Activated gamma-delta T cell treated with anti-CD3 and anti-CD28 coated beads, Interleukin-2, amount 50 U/mL, for 16 hours (primary cell): Measurements from ENCODE around the gene QSOX2.

Experiments
- DNase-seq: peaks from one replicate; pipeline ENCODE4 v3.0.0-alpha.2; 2020; ENCODE audit warnings: low read depth

QSOX2 gene

DNA sequence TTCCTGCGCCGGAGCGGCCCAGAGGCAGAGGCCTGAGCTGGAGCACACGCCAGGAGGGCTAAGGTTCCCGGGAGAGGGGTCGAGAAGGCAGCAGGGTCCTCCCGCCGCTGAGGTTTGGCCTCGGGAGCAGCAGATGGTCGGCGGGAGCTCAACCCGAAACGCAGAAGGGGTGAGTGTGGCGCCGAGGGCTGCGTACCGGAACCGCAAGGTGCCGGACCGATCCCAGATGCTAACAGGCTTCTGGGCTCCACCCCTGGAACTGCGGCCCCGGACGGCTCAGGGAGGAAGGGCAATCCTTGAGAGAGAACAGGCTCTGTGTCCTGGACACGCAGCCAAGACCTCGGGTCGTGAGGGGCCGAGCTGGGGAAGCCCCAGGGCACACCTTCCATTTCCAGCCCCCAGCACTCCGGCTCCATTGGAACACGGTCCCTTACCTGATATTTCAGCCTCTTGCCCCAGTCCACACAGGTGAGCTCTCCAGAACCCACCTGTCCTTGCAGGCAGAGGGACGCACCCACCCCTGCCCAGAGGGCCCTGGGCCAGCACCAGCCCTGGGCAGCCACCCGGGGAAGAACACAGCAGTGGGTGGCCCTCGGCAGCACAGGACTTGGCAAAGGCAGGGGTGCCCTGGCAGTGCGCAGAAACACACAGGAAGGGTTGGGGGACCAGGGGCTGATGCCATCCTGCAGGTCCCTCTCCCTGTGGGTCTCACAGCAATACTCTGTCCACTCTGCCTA, 42.0 kb downstream of the QSOX2 start:
- no peak for DNase-seq

DNA sequence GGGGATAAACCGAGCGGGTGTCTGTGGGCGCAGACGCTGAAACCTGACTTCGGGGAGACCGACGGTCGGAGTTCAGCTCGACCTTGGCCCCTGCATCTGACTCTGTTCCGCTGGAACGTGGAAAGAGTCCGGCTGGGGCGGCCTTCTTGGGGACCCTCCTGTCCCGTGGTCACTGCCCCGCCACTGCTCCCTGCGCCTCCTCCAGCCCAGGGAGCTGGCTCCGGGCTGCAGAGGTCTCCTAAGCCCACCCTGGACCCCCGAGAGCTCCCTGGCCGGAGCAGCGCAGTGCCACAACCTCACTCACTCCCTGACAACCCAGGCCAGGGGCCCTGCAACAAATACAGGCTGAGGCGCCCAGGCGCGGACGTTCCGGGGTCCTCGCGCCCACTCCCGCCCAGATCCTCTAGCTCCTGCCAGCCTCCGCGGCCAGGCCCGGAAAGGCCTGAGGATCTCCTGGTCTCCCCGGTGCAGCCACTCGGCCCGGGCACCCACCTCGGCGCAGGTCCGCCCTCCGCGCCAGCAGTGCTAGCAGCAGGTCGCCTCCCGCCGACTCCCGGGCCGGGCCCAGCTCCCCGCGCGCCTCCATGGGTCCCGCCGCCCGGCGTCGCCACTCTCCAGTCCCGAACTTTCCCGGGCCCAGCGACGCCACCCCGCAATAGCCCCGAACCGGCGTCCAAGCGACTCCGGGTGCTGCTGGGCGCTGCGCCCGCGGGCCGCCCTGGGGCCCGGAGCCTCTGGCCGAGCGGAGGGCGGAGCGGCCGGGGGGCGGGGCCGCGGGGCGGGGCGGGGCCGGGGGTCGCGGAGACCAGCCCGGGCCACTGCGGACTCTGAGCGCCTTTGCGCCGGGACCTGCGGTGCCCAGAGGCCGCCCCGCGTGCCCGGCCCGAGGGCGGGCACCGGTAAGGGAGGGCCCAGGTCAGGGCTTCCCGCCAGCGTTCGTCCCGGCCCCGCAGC, 42.9 kb downstream of the QSOX2 start:
- no peak for DNase-seq

DNA sequence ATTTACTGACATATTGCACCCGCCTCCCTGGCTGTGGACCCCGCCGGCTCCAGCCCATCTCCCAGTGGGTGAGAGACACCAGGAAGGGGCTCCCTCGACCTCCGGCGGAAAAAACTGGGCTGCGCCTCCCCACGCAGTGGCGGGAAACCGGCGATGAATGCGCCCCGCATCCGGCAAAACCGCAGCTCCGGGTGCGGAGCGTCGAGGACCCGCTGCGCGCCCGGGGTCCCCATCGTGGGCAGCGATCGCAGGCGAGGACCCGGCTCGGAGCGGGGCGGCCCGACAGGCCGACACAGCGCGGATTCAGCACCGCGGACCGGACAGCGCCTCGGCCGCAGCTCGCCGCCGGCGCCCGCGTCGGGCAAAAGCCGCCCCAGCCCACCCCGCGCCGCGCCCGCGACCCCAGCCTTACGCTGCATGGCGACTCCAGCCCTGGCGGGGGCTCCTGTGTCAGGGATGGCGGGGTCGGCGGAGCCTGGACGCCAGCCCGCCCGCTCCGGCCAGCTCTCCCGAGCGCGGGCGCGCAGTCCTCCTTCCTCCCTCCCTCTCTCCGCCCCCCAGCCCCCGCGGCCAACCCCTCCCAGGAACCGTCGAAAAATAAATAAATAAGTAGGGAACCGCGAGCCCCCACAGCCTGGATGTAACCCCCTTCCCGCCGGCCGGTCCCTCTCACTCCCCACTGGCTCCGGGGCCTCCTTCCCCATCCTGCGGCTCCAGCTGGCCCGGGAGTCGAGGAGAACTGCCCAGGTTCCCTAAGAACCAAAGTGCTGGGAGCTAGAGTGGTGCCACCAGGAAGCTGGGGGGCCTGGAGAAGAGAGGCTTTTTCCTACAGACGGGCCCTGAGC, 43.8 kb downstream of the QSOX2 start:
- DNase-seq: no peak

DNA sequence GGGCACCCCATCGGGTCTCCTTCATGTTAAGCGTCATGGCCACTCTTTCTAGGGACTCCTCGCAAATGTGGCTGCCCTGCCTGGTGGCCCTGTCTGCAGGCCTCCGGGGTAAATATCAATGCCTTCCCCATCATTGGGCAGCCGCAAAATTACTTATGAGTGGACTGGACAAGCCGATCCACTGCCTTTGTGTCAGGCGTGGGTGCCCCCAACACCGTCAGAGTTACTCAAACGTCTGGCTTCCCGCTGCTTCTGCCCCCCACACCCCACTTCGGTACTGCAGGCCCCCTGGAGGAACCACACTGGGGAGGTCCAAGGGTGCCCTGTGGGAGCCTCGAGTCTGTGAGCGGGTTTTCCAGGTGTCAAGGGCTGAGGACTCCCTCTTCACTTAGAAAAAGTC, 44.4 kb downstream of the QSOX2 start:
- no peak for DNase-seq

DNA sequence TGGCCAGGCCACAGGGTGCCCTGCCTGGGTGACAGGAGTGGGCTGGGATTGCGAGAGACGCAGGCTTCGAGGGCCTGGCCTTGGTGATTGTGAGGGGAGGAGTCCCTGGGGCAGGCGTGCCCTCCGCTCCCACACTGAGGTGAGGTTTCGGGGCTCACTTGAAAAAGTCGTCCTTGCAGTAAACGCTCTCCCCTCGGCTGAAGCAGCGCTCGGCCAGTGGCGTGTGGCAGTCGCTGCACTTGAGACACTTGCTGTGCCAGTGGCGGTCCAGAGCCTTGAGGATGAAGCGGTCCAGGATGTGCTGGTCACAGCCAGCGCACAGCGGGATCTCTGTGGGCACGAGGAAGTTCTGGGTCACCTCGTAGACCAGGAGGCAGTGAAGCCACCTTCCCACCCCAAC, 45.2 kb downstream of the QSOX2 start:
- DNase-seq: no peak

DNA sequence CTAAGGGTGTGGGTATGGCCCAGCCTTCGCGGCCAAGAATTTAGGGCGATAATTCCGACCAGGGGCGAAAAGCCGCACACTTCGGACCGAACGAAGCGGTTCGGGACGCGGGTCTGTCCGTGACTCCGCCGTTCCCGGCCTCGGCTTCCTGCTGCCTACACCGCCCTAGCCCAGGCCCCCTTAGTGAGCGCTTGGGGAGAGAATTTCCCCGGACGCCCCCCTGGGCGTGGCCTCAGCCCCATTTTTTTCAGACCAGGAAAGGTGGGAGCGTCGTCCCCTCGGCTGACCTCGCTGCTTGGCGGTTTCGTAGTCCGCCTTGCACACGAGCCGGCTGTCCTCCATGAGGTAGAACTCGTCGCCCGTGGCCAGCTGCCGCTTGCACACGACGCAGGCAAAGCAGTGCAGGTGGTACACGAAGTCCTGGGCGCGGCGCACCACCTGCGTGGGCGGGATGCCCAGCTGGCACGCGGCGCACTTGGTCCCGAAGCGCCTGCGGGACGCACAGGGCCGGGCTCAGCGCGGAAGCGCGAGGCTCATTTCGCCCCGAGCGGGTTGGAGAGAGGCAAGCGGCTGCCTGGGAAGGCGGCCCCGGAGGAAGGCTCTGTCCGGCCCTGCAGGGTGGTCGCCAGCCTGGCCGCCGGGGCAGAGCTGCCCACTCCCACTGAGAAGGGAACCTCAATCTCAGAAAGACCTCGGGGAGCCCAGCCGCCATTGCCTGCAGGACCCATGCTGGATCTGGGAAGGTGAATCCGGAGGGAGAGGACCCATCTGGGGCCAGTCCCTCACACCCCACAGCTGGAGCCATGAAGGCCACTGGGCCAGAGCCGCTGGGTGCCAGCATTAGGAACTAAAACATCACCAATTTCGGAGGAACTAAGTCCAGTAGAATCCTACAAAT, 46.0 kb downstream of the QSOX2 start:
- DNase-seq: no peak

DNA sequence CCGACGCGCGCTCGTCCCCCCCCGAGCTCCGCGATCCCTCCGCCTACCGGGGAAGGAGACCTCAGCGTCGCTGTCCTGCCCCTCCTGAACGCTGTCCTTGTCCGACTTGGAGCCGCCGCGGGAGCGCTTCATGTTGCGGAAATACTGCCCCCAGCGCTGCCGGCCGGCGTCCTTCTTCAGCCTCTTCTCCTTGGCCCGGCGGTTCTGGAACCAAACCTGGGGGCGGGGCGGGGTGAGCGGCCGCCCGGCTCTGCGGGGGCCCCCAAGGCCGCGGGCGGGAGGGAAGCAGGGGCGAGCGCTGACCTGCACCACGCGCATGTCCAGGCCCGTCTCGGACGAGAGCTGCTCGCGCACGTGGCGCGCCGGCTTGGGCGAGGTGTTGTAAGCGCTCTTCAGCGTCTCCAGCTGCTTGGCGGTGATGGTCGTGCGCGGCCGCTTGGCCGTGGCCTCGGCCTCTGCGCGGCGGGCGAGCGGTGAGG, 47.0 kb downstream of the QSOX2 start:
- no peak for DNase-seq

DNA sequence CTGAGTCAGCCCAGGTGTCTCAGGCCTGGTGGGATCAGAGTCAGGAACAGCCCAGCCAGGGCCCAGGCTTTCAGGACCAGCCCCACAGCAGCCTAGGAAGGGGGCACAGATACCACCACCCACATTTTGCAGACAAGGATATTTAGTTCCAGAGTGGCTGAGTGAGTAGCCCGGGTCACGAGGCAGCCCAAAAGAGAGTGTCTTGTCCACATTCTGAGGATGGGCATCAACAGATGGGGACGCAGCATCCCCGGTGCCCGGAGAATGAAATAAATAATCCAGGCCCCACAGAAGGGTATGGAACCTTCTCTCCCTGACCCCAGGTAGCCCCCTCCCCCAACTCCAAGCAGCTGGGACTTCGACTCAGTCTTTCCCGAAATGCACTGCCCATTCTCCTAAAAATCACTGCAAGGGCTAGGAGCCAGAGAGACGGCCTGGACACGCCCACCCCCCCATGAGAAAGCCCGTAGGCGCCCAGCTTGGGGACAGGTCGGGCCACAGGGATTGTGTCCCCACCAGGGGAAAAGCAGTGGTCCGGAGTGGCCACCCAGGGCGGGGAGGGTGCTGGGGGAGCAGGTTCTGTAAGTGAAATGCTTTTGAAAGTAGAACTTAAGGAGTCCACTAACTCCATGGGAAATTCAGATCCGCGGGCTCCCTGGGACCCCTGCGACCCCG, 47.5 kb downstream of the QSOX2 start:
- no peak for DNase-seq

DNA sequence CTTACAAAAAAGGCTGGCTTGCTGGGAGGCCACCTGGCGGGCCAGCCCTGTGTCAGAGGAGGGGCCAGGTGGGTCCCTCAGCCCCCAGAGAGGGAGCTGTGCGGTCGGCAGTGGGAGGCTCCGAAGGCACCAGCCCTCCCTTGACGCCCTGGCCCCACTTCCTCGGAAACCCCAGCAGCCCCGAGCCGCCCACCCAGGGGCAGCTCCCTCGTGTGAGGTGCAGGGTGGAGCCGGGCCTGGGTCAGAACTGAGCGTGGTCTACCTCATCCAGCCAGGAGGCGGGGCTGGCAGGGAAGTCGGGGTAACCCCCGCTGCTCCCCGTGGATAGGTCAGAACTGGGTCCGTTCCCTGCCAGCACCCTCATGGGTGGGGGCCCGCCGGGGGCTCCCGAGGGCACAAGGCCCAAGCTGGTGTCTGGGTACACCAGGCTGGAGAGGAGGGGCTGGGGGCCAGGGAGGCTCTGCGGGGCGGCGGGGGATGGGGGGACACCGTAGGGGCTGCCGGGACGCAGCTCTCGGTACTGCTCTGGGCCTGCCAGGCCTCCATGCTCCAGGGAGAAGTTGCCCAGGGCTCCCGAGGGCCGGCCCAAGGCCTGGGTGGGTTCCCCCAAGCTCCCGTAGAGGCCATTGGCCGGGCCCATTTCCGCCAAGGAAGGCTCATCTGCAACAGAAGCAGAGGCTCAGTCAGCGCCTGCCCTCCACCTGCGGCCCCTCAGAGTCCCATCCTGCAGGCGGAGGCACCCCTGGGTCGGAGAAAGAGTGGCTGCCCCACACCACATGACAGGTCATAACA, 48.3 kb downstream of the QSOX2 start:
- DNase-seq: no peak

DNA sequence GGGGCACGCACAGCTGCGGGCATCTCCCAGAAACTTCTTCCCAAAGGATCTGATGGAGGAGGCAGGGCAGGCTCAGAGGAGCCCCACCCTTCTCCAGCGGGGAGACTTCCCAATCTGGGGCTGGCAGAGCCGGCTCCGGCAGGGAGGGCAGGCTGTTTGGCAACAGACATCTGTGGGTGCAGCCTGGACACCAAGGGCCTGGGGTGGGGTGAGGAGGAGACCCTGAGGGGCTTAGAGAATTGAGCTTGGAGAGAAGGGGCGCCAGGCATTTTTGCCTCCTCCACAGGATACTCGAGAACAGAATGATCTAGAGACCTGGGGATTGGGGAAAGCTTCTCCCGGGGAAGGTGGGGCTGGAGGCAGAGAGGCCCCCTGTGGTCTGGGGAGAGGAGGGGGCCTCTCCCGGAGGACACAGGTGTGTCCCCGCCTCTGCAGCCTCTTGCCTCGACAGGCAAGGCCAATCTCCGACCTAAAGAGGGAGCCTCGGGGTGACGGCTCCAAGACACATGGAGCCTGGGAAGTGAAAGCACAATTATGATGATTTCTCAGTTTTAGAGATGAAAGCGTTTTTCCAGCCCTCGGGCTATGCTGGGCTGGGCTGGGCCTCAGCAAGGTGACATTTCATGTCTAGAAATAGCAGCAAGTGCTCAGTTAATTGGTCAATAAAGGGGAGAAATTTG, 49.1 kb downstream of the QSOX2 start:
- no peak for DNase-seq

DNA sequence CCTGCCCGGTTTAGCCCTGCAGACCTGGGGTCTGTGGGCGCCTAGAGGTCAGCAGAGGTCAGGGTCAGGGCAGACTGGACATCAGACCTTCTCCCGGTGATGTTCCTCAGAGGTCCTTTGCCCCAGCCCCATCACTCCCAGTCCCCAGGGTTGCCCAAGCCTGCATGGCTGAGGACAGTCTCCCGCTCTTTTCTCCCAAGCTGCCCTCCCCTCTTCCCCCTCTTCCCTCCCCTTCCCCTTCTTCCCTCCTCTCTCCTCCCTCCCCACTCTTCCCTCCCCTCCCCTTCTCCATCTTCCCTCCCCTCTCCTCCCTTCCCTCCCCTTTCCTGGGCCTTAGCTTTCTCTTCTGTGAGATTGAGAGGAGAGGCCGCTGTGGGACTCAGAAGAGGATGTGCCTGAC, 51.1 kb downstream of the QSOX2 start:
- DNase-seq: no peak

DNA sequence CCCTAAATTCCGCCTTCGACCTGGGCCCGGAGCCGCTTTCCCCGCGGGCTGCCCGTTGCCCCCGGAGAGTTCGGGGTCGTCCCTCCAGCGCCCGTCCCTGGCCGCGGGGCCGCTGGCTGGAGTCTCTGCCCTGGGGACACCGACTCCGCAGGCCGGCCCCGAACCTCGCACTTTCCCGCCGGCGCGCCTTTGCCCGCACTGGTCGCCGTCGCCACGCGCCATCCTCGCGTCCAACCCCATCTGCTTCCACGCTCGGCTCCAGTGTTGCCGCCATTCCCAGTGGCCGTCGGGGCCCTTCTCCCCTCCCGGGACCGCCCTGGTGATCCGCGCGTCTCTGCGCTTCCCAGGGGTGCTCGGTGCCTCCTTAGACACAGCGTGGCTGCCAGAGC, 51.7 kb downstream of the QSOX2 start:
- DNase-seq: no peak

DNA sequence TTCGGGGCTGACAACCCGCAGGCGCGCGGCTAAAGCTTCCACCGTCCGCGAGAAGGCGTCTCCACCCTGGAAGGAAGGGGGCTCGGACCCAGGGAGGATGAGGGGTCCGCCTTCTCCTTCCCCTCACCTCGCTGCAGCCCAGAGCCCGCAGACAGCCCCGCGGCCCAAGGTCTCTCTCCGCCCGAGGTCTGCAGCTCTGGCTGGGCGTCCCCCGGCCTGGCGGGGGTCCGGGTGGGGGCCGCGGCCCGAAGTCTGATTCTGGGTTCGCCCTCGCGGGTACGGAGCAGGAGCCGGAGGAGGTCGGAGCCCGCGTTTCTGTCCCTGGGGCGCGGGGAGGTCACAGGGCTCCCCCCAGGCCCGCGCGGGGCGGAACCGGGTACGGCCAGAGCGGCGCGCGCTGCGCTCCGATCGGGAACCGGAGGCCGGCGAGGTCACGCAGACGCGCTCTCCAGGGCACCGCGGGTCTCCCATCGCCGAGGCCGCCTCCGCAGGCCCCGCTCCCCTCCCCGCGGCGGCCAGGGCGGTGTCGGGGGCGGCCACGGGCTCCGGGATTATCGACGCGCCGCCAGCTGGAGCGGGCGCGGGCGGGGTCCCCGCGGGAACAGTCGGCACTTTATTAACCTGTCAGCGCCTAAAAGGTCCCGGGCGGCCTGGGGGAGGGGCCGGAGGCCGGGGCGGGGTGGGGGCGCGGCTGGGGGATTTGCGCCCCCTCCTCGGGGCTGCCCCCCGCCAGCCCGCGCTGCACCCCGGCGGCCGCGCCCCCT, 52.3 kb downstream of the QSOX2 start:
- DNase-seq: no peak

DNA sequence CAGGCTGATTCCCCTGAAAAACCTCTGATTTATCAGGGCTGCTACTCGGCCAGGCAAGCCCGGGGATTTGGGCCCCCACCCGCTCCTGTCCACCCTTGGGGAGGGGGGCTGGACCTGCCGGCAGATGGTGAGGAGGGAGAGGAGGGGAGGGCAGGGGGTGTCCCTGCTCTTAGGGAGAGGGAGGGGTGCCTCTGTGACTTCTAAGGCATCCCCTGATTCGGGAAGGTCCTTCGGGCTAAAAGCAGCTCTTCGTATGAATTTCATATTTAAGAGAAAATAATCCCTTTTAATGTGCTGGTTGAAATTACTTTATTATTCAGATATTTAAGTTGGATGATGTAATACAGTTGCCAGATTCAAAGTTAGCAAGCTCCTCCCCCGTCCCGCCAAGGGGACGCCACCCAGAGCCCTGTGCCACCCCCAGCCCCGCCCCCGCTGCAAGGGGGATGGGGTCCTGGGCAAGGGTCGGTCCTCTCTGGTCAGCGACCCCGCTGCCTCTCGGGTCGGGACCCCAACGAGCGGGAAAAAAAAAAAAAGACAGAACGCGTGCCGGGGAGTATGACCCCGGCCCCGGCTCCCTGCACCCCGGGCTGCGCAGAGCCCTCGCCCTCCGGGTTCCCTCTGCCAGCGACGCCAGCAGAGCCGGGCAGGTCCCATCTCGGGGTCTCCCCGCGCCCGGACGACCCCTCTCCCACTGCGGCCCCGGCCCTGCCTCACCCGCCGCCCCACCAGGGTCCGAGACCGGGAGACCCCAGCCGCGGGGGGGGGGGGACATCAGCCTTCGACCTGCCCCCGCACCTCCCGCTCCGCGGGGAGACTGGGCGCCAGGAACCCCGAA, 53.1 kb downstream of the QSOX2 start:
- DNase-seq: no peak

DNA sequence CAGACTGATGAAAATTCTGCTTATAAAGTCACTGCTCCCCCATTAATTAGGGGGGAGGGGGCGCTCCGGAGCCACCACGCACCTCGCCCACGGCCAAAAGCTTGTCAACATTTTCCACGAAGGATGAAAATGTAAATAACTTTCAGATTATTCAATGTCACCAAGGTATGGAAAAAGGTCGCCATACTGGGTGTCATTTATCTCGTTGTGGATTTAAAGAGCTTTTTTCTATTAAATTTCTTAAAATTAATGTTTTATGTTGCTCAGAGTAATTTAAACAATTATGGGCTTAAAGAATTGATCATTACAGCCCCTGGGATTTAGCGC, 53.7 kb downstream of the QSOX2 start:
- DNase-seq: no peak

DNA sequence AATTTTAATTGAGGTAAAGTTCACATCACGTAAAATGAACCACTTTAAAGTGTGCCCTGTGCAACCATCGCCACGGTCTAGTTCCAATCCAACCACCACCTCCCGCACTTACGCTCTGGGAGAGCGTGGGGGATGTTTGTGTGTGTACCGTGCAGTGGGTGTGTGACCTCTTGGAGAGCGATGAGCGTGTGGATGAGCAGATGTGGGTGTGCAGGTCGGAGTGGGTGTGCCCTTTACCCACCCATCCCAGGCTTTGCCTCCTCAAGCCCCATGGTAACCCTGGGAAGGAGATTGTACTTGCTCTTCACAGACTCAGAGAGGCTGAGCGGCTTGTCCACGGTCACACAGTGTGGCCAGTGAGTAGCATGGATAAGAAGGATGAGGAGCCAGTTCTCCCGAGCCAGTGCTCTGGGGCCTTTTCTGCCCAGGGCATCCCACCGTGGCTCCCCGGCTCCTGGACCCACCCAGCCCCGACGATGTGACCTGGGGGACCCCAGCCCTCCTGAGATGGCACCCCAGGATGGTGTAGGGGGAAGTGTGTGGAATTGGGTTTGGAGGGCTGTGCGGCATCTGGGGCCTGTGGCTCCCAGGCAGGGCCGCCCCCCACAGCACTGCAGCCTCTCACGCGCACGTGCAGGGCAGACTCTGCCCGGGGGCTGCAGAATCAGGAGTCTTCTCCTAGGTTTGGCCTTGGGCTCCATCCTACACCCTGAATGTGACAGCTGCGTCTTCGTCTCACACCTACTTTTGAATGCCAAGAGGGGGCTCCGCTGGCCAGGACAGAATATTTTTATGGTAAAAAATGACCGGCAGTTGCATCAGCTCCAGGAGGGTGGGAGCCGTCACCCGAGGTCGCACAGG, 54.3 kb downstream of the QSOX2 start:
- no peak for DNase-seq

DNA sequence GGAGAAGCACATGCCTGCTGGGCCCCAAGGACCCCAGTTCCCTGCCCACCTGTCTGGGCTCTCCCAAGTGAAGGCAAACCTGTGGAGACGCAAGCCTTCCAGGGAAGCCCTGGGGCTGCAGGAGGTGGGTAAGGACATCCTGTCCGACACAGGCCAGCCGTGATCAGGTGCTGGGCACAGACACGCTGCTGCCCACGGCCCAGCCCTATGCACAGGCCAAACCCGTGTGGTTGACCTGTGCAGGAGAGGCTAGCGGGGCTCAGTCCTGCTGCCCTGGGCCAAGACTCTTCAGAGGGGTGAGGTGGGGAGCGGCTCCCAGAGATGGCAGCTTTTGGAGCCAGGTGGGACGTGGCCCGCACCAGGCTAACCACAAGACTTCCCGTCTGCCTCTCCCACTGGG, 55.0 kb downstream of the QSOX2 start:
- DNase-seq: no peak
